OCI-LY1 (cell line): ENCODE data around the gene MPP3.

Experiments
- EZH2 ChIP-seq: fragments of 200-600 bp; sonication (generic), shearing (Covaris generic); IDR thresholded peaks from 2 replicates; pipeline ENCODE4 v1.8.0; 2017; ENCODE audit warnings: borderline replicate concordance, mixed run types, mild to moderate bottlenecking, antibody characterized with exemption, low read length, moderate library complexity, mixed read lengths
- TF ChIP-seq, protein P1 (sequence below): fragments of 200-600 bp; sonication (generic), shearing (Covaris generic); IDR thresholded peaks from 2 replicates; pipeline ENCODE4 v1.5.1; 2017; ENCODE audit warnings: mild to moderate bottlenecking, antibody characterized with exemption, low read length, moderate library complexity, mixed read lengths

- TF ChIP-seq, protein P1, sequence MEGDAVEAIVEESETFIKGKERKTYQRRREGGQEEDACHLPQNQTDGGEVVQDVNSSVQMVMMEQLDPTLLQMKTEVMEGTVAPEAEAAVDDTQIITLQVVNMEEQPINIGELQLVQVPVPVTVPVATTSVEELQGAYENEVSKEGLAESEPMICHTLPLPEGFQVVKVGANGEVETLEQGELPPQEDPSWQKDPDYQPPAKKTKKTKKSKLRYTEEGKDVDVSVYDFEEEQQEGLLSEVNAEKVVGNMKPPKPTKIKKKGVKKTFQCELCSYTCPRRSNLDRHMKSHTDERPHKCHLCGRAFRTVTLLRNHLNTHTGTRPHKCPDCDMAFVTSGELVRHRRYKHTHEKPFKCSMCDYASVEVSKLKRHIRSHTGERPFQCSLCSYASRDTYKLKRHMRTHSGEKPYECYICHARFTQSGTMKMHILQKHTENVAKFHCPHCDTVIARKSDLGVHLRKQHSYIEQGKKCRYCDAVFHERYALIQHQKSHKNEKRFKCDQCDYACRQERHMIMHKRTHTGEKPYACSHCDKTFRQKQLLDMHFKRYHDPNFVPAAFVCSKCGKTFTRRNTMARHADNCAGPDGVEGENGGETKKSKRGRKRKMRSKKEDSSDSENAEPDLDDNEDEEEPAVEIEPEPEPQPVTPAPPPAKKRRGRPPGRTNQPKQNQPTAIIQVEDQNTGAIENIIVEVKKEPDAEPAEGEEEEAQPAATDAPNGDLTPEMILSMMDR, result no peak
- TF ChIP-seq EZH2, result no peak
Measured at GRCh38 chr17:43818966-43819365, 14.0 kb downstream of the MPP3 start.
